GM23248 (cell line): ENCODE results near the gene SOX18. TPM values are rescaled to one million over a fixed set of nuclear protein-coding genes. Genes with fewer than 3 reads are reported as not detected.

Experiments
- DNase-seq: peaks from one replicate; pipeline ENCODE4 v3.0.0-alpha.2; 2015
- H2AFZ ChIP-seq: fragments of 200-600 bp; sonication (generic); 2 replicates; pipeline ENCODE4 v1.6.1; 2016; ENCODE audit warnings: antibody characterized with exemption
- H3F3A ChIP-seq: fragments of 200-600 bp; sonication (generic); 2 replicates; pipeline ENCODE4 v1.6.1; 2016; ENCODE audit warnings: mild to moderate bottlenecking, antibody characterized with exemption, mixed run types; ENCODE audit not compliant: insufficient read depth
- H3K27ac ChIP-seq: fragments of 200-600 bp; sonication (generic); 2 replicates; pipeline ENCODE4 v1.5.1; 2016; ENCODE audit warnings: mild to moderate bottlenecking
- H3K27me3 ChIP-seq: fragments of 200-600 bp; sonication (generic); replicated peaks from 2 replicates; pipeline ENCODE4 v1.6.1; 2016; ENCODE audit warnings: mild to moderate bottlenecking; ENCODE audit not compliant: insufficient read depth
- H3K36me3 ChIP-seq: fragments of 200-600 bp; sonication (generic); 2 replicates; pipeline ENCODE4 v1.6.1; 2016; ENCODE audit warnings: low read depth, mild to moderate bottlenecking
- H3K4me1 ChIP-seq: fragments of 200-600 bp; sonication (generic); 2 replicates; pipeline ENCODE4 v1.6.1; 2016; ENCODE audit warnings: mild to moderate bottlenecking; ENCODE audit not compliant: insufficient read depth
- H3K4me2 ChIP-seq: fragments of 200-600 bp; sonication (generic); one replicate; pipeline ENCODE4 v1.6.1; 2016; ENCODE audit warnings: mild to moderate bottlenecking; ENCODE audit not compliant: unreplicated experiment
- H3K4me3 ChIP-seq: fragments of 200-600 bp; sonication (generic); 2 replicates; pipeline ENCODE4 v1.5.1; 2016; ENCODE audit warnings: mild to moderate bottlenecking
- H3K79me2 ChIP-seq: fragments of 200-600 bp; sonication (generic); 2 replicates; pipeline ENCODE4 v1.6.1; 2016; ENCODE audit warnings: mild to moderate bottlenecking; ENCODE audit not compliant: insufficient read depth
- H3K9ac ChIP-seq: fragments of 200-600 bp; sonication (generic); 2 replicates; pipeline ENCODE4 v1.6.1; 2016; ENCODE audit warnings: mild to moderate bottlenecking
- H3K9me2 ChIP-seq: fragments of 200-600 bp; sonication (generic); 2 replicates; pipeline ENCODE4 v1.6.1; 2016; ENCODE audit warnings: mixed run types, mild to moderate bottlenecking, moderate library complexity; ENCODE audit not compliant: insufficient read depth
- H3K9me3 ChIP-seq: fragments of 200-600 bp; sonication (generic); one replicate; pipeline ENCODE4 v1.6.1; 2017; ENCODE audit warnings: low read depth
- H4K20me1 ChIP-seq: fragments of 200-600 bp; sonication (generic); 2 replicates; pipeline ENCODE4 v1.6.0; 2016; ENCODE audit not compliant: insufficient read depth
- EZH2 ChIP-seq: fragments of 200-600 bp; sonication (generic); IDR thresholded peaks from 2 replicates; pipeline ENCODE4 v1.6.1; 2018; ENCODE audit warnings: antibody characterized with exemption, mild to moderate bottlenecking; ENCODE audit not compliant: insufficient read depth, poor library complexity, severe bottlenecking
- EZH2phosphoT487 ChIP-seq: fragments of 200-600 bp; sonication (generic); IDR thresholded peaks from 2 replicates; pipeline ENCODE4 v1.6.1; 2018; ENCODE audit warnings: antibody characterized with exemption, moderate library complexity, mild to moderate bottlenecking, low read depth; ENCODE audit not compliant: insufficient read depth
- WGBS, 2 experiments: methylation state at CpG; one replicate each; pipeline ENCODE4 v1.1.6; 2015 to 2017; ENCODE audit warnings: low lambda C conversion rate in 2 of 2, low coverage in 1 of 2; ENCODE audit errors: missing lambda C conversion rate in 2 of 2; 5-methylcytosine and 5-hydroxymethylcytosine counted together
- in situ Hi-C: fragments of 300-500 bp; cut with MboI; formaldehyde crosslinking; loops from 2 replicates; pipeline ENCODE4 v1.15.0; 2020
- polyA plus RNA-seq: library from polyadenylated mRNA; unstranded; fragments of >200 nt; fragmentation: Nextera tagmentation; extraction: Ambion mirVana; gene quantifications from 2 replicates; pipeline ENCODE4 v1.2.1, GENCODE V29; 2016
- total RNA-seq: library from RNA; depleted of rRNA; stranded (reverse); fragments of >200 nt; shearing (Covaris generic); gene quantifications from 2 replicates; pipeline ENCODE4 v1.2.3, GENCODE V29; 2014

SOX18 gene
- total and polyA plus RNA-seq, 2 experiments from 2014 or later: not detected

DNA sequence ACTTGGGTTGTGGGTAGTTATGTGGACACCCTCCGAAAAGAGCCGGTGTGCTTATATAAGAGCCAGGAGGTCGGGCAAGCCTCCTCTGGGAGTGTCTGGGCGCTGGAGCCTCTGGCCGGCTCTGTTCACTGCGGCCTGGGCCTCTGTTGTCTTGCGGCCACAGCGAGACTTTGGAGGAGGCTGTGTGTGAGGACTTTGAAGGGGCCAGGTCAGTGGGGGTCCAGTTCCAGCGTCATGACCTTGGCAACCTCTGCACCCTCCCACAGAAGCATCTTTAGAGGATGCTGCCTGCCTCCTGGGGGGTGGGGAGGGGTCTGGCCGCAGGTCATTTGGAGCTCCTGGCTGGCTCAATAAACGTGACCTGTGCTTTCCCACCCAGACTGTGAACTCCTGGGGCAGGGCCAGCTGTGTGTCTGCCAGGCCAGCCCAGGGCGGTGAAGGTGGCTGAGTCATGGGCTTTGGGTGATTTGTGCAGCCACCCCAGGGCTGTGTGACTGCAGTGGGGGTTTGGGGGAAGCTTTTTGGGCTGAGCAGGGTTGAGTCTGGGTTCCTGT is 14.8 kb upstream of the SOX18 start:
- Histone ChIP-seq H3K27me3 (no peaks in the 10 kb centered on the region), H3K9ac (peak overlapping the region; percentile 96), H3K4me2 (peak overlapping the region; percentile 89), H3K9me2 (no peaks in the 10 kb centered on the region), H3K36me3 (no peaks in the 10 kb centered on the region), H3K4me1 (peaks cover 27% of the 10 kb centered on the region), H3K79me2 (0 out of 2 replicates have a peak, but pooled peaks cover 8% of the 10 kb centered on the region), H3K9me3 (no peaks in the 10 kb centered on the region), H2AFZ (peak overlapping the region; percentile 57; the same call in 1 of the 2 replicates), H4K20me1 (no peaks in the 10 kb centered on the region), H3K27ac (peak overlapping the region; percentile 66), H3K4me3 (peak overlapping the region; percentile 89), H3F3A (0 out of 2 replicates have a peak, but pooled peaks cover 3% of the 10 kb centered on the region)
- 16 to 18% methylated on average over 12 of the region's 12 CpGs for WGBS, 2 experiments
- peak; percentile 89 for DNase-seq
- TF ChIP-seq EZH2 (no peak), EZH2phosphoT487 (no peak)
- in situ Hi-C loops: no loop called here

DNA sequence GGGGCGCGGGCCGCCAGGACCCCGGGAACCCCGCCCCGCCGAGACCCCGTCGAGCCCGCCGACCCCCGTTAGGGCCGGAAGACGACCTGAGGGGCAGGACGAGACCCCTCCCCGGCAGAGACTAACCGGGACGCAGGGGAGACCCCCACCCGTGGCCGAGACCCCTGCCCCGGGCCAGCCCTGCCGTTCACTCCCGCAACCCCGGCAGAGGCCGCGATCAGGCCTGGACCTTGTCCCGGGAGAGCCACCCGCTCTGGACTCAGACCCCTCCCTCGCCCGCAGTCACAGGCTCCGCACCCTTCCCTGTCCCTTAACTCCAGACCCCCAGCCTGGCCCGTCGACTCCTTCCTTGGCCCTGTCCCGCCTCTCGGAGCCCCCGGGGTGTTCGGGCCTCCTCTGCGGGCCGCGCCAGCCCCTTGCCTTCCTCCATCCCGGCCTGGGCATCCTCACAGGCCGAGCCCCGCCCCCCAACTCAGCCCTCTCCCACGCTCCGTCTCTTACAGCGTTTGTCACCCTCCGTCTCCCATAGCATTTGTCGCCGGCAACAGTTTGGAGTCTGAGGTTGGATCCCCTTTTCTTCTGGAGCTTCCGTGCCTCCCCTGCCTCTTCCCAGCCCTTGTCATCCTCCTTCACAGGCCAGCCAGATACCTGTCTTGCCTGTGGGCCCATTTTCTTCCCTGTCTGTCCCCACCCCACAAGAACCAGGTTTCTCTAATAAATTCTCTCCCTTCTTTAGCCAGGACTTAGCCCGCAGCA is 14.1 kb upstream of the SOX18 start:
- DNase-seq: peak; percentile 72
- 0 to 1% methylated on average over 24 to 30 of the region's 51 CpGs for WGBS, 2 experiments
- peak overlapping the region; percentile 57 for H2AFZ ChIP-seq
- peak overlapping the region; percentile 89 for H3K4me3 ChIP-seq
- 0 out of 2 replicates have a peak, but pooled peaks cover 8% of the 10 kb centered on the region for H3K79me2 ChIP-seq
- in situ Hi-C loops: no loop called here
- TF ChIP-seq EZH2phosphoT487 (no peak), EZH2 (no peak)
- H3K36me3 ChIP-seq: no peaks in the 10 kb centered on the region
- 0 out of 2 replicates have a peak, but pooled peaks cover 3% of the 10 kb centered on the region for H3F3A ChIP-seq
- H3K9ac ChIP-seq: peak overlapping the region; percentile 96
- H3K4me2 ChIP-seq: peak overlapping the region; percentile 89
- H3K27ac ChIP-seq: peak overlapping the region; percentile 66
- no peaks in the 10 kb centered on the region for H3K9me2 ChIP-seq
- peaks cover 27% of the 10 kb centered on the region for H3K4me1 ChIP-seq
- H4K20me1 ChIP-seq: no peaks in the 10 kb centered on the region
- no peaks in the 10 kb centered on the region for H3K9me3 ChIP-seq
- H3K27me3 ChIP-seq: no peaks in the 10 kb centered on the region

GRCh38 chr20:64062596-64063388 is 13.4 kb upstream of the SOX18 start, which contains the start of gene TCEA2:
Gene TCEA2 (plus strand): TSS chr20:64063198. CDS start chr20:64063313, 115 bp downstream.
- Histone ChIP-seq H4K20me1 (no peaks in the 10 kb centered on the region), H3K36me3 (no peaks in the 10 kb centered on the region), H3K27me3 (no peaks in the 10 kb centered on the region), H3K79me2 (0 out of 2 replicates have a peak, but pooled peaks cover 8% of the 10 kb centered on the region), H3K9ac (peak within 1 kb of the TSS; percentile 96), H3F3A (0 out of 2 replicates have a peak, but pooled peaks cover 3% of the 10 kb centered on the region), H3K9me2 (no peaks in the 10 kb centered on the region), H3K4me1 (peaks cover 27% of the 10 kb centered on the region), H3K4me3 (peak within 1 kb of the TSS; percentile 89), H2AFZ (peak within 1 kb of the TSS; percentile 91), H3K9me3 (no peaks in the 10 kb centered on the region), H3K4me2 (peak within 1 kb of the TSS; percentile 94), H3K27ac (peak within 1 kb of the TSS; percentile 79)
- WGBS, 2 experiments: 2 to 3% methylated on average over 56 to 76 of the region's 85 CpGs
- peak; percentile 99 for DNase-seq
- no peak for TF ChIP-seq EZH2phosphoT487
- TF ChIP-seq EZH2: no peak
- in situ Hi-C loops: no loop called here

GRCh38 chr20:64062276-64062595 is 12.8 kb upstream of the SOX18 start:
- no peaks in the 10 kb centered on the region for H3K9me3 ChIP-seq
- 0 out of 2 replicates have a peak, but pooled peaks cover 3% of the 10 kb centered on the region for H3F3A ChIP-seq
- 14 to 21% methylated on average over 5 of the region's 5 CpGs for WGBS, 2 experiments
- H3K4me3 ChIP-seq: peak overlapping the region; percentile 89
- no peaks in the 10 kb centered on the region for H3K36me3 ChIP-seq
- no peaks in the 10 kb centered on the region for H3K27me3 ChIP-seq
- peaks cover 27% of the 10 kb centered on the region for H3K4me1 ChIP-seq
- H3K9me2 ChIP-seq: no peaks in the 10 kb centered on the region
- peak overlapping the region; percentile 79 for H3K27ac ChIP-seq
- peak overlapping the region; percentile 91 for H2AFZ ChIP-seq
- H3K4me2 ChIP-seq: peak overlapping the region; percentile 94
- in situ Hi-C loops: no loop called here
- H3K9ac ChIP-seq: peak overlapping the region; percentile 96
- no peaks in the 10 kb centered on the region for H4K20me1 ChIP-seq
- TF ChIP-seq EZH2: no peak
- no peak for TF ChIP-seq EZH2phosphoT487
- H3K79me2 ChIP-seq: 0 out of 2 replicates have a peak, but pooled peaks cover 8% of the 10 kb centered on the region
- peak; percentile 26 for DNase-seq
